Measurements from ENCODE around the gene ASIC2. TPM values are rescaled to one million over a fixed set of nuclear protein-coding genes. Genes with fewer than 3 reads are reported as not detected.

The ASIC2 gene
- total RNA-seq, 1 experiment from 2014 or later = not detected

- H3K4me1 Mint-ChIP-seq (ENCODE audit: insufficient read depth, unreplicated experiment) = peaks cover 25% of the 10 kb centered on the region
- peak; percentile 80 for DNase-seq (ENCODE audit: unreplicated experiment)
- no peak for TF ChIP-seq CTCF (IDR thresholded peaks at IDR 0.05; ENCODE audit: unreplicated experiment)
- H3K4me3 Mint-ChIP-seq (ENCODE audit: unreplicated experiment) = no peak overlapping the region
- H3K27ac Mint-ChIP-seq (ENCODE audit: low read depth, unreplicated experiment) = peak overlapping the region; percentile 91
- no peaks in the 10 kb centered on the region for H3K36me3 Mint-ChIP-seq (ENCODE audit: insufficient read depth, unreplicated experiment)
- no peaks in the 10 kb centered on the region for H3K27me3 Mint-ChIP-seq (ENCODE audit: insufficient read depth, unreplicated experiment)
- CTCF ChIA-PET = interaction anchor here (0.9 kb wide), 1 partner anchor 241 kb away, joined by 3 read pairs; no protein-coding TSS in a partner anchor
- BruUV-seq (replicated peaks) = no TSS peak
- intact Hi-C loops (cut with micrococcal nuclease) = no loop called here
- POLR2A ChIA-PET = interaction anchor here (0.9 kb wide), 1 partner anchor 21 kb away, joined by 3 read pairs; no protein-coding TSS in a partner anchor
- H3K9me3 Mint-ChIP-seq (ENCODE audit: unreplicated experiment) = no peaks in the 10 kb centered on the region
These were observed 9.1 kb downstream of the ASIC2 start for GRCh38 chr17:33284022-33284421.

- POLR2A ChIA-PET = no interaction called here
- Mint-ChIP-seq H3K4me1 (ENCODE audit: insufficient read depth, unreplicated experiment) (peaks cover 13% of the 10 kb centered on the region), H3K4me3 (ENCODE audit: unreplicated experiment) (no peak overlapping the region), H3K27ac (ENCODE audit: low read depth, unreplicated experiment) (no peak overlapping the region), H3K36me3 (ENCODE audit: insufficient read depth, unreplicated experiment) (no peaks in the 10 kb centered on the region), H3K27me3 (ENCODE audit: insufficient read depth, unreplicated experiment) (no peaks in the 10 kb centered on the region), H3K9me3 (ENCODE audit: unreplicated experiment) (no peaks in the 10 kb centered on the region)
- no TSS peak for BruUV-seq (replicated peaks)
- CTCF ChIA-PET = interaction anchor here (0.8 kb wide), 1 partner anchor 1867 kb away, joined by 3 read pairs; the partner anchor contains the start of gene UNC45B
- DNase-seq (ENCODE audit: unreplicated experiment) = no peak
- intact Hi-C loops (cut with micrococcal nuclease) = no loop called here
- no peak for TF ChIP-seq CTCF (IDR thresholded peaks at IDR 0.05; ENCODE audit: unreplicated experiment)
These were observed 12.7 kb downstream of the ASIC2 start for GRCh38 chr17:33280162-33280943.

GRCh38 chr17:33277436-33278100, 15.5 kb downstream of the ASIC2 start:
- no peaks in the 10 kb centered on the region for H3K27me3 Mint-ChIP-seq (ENCODE audit: insufficient read depth, unreplicated experiment)
- intact Hi-C loops (cut with micrococcal nuclease) = no loop called here
- CTCF ChIA-PET = no interaction called here
- no TSS peak for BruUV-seq (replicated peaks)
- no peak for DNase-seq (ENCODE audit: unreplicated experiment)
- no peaks in the 10 kb centered on the region for H3K9me3 Mint-ChIP-seq (ENCODE audit: unreplicated experiment)
- no peak overlapping the region for H3K27ac Mint-ChIP-seq (ENCODE audit: low read depth, unreplicated experiment)
- no peaks in the 10 kb centered on the region for H3K36me3 Mint-ChIP-seq (ENCODE audit: insufficient read depth, unreplicated experiment)
- no peak for TF ChIP-seq CTCF (IDR thresholded peaks at IDR 0.05; ENCODE audit: unreplicated experiment)
- POLR2A ChIA-PET = no interaction called here
- H3K4me1 Mint-ChIP-seq (ENCODE audit: insufficient read depth, unreplicated experiment) = no peaks in the 10 kb centered on the region
- no peak overlapping the region for H3K4me3 Mint-ChIP-seq (ENCODE audit: unreplicated experiment)

GRCh38 chr17:33273743-33274410, 19.2 kb downstream of the ASIC2 start:
- DNase-seq (ENCODE audit: unreplicated experiment) = no peak
- intact Hi-C loops (cut with micrococcal nuclease) = no loop called here
- Mint-ChIP-seq H3K27me3 (ENCODE audit: insufficient read depth, unreplicated experiment) (no peaks in the 10 kb centered on the region), H3K4me3 (ENCODE audit: unreplicated experiment) (no peak overlapping the region), H3K36me3 (ENCODE audit: insufficient read depth, unreplicated experiment) (no peaks in the 10 kb centered on the region), H3K27ac (ENCODE audit: low read depth, unreplicated experiment) (no peak overlapping the region), H3K9me3 (ENCODE audit: unreplicated experiment) (no peaks in the 10 kb centered on the region), H3K4me1 (ENCODE audit: insufficient read depth, unreplicated experiment) (no peaks in the 10 kb centered on the region)
- TF ChIP-seq CTCF (IDR thresholded peaks at IDR 0.05; ENCODE audit: unreplicated experiment) = no peak
- BruUV-seq (replicated peaks) = no TSS peak
- POLR2A ChIA-PET = no interaction called here
- CTCF ChIA-PET = no interaction called here
